ENCODE measurements around the gene MYADM. TPM values are rescaled to one million over a fixed set of nuclear protein-coding genes. Genes with fewer than 3 reads are reported as not detected.

Gene MYADM
- total RNA-seq, 1 donor = 17.4 TPM

GRCh38 chr19:53882391-53883050 is 14.8 kb downstream of the MYADM start:
- peaks cover 58% of the 10 kb centered on the region for H3K27me3 ChIP-seq (ENCODE audit: insufficient read depth, low read length)
- peak; percentile 58 for DNase-seq (ENCODE audit: insufficient read length, low spot score, missing footprints)
- no peaks in the 10 kb centered on the region for H3K36me3 ChIP-seq (ENCODE audit: insufficient read depth, low read length)
- no peaks in the 10 kb centered on the region for H3K9me3 ChIP-seq (ENCODE audit: low read depth, low read length)
- TF ChIP-seq, protein P1, sequence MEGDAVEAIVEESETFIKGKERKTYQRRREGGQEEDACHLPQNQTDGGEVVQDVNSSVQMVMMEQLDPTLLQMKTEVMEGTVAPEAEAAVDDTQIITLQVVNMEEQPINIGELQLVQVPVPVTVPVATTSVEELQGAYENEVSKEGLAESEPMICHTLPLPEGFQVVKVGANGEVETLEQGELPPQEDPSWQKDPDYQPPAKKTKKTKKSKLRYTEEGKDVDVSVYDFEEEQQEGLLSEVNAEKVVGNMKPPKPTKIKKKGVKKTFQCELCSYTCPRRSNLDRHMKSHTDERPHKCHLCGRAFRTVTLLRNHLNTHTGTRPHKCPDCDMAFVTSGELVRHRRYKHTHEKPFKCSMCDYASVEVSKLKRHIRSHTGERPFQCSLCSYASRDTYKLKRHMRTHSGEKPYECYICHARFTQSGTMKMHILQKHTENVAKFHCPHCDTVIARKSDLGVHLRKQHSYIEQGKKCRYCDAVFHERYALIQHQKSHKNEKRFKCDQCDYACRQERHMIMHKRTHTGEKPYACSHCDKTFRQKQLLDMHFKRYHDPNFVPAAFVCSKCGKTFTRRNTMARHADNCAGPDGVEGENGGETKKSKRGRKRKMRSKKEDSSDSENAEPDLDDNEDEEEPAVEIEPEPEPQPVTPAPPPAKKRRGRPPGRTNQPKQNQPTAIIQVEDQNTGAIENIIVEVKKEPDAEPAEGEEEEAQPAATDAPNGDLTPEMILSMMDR (IDR thresholded peaks at IDR 0.05; ENCODE audit: extremely low read depth, low read depth, low read length) = no peak
- no peak overlapping the region for H3K27ac ChIP-seq (ENCODE audit: low read depth, low read length)
- no peak overlapping the region for H2AFZ ChIP-seq (ENCODE audit: low read length)
- no peaks in the 10 kb centered on the region for H3K79me2 ChIP-seq (ENCODE audit: insufficient read depth, low read length)
- peak overlapping the region; percentile 68 for H3K4me2 ChIP-seq (ENCODE audit: insufficient read depth, low read length)
- H3K4me1 ChIP-seq (ENCODE audit: insufficient read depth, low read length) = peaks cover 16% of the 10 kb centered on the region
- no peak overlapping the region for H3K4me3 ChIP-seq (ENCODE audit: insufficient read depth, low read length)
- no peaks in the 10 kb centered on the region for H4K20me1 ChIP-seq (ENCODE audit: insufficient read depth, low read length)

GRCh38 chr19:53883231-53883661 is 15.6 kb downstream of the MYADM start:
- no peak overlapping the region for H3K4me3 ChIP-seq (ENCODE audit: insufficient read depth, low read length)
- H3K27me3 ChIP-seq (ENCODE audit: insufficient read depth, low read length) = peaks cover 58% of the 10 kb centered on the region
- H4K20me1 ChIP-seq (ENCODE audit: insufficient read depth, low read length) = no peaks in the 10 kb centered on the region
- TF ChIP-seq, protein P1 (IDR thresholded peaks at IDR 0.05; ENCODE audit: extremely low read depth, low read depth, low read length) = no peak
- no peaks in the 10 kb centered on the region for H3K36me3 ChIP-seq (ENCODE audit: insufficient read depth, low read length)
- H2AFZ ChIP-seq (ENCODE audit: low read length) = no peak overlapping the region
- H3K79me2 ChIP-seq (ENCODE audit: insufficient read depth, low read length) = no peaks in the 10 kb centered on the region
- peak; percentile 62 for DNase-seq (ENCODE audit: insufficient read length, low spot score, missing footprints)
- H3K4me1 ChIP-seq (ENCODE audit: insufficient read depth, low read length) = peaks cover 16% of the 10 kb centered on the region
- no peak overlapping the region for H3K27ac ChIP-seq (ENCODE audit: low read depth, low read length)
- no peaks in the 10 kb centered on the region for H3K9me3 ChIP-seq (ENCODE audit: low read depth, low read length)
- no peak overlapping the region for H3K4me2 ChIP-seq (ENCODE audit: insufficient read depth, low read length)

GRCh38 chr19:53883741-53884140 is 16.1 kb downstream of the MYADM start:
- Histone ChIP-seq H3K4me2 (ENCODE audit: insufficient read depth, low read length) (no peak overlapping the region), H3K79me2 (ENCODE audit: insufficient read depth, low read length) (no peaks in the 10 kb centered on the region), H3K27me3 (ENCODE audit: insufficient read depth, low read length) (peaks cover 58% of the 10 kb centered on the region), H4K20me1 (ENCODE audit: insufficient read depth, low read length) (no peaks in the 10 kb centered on the region), H3K9me3 (ENCODE audit: low read depth, low read length) (no peaks in the 10 kb centered on the region), H3K36me3 (ENCODE audit: insufficient read depth, low read length) (no peaks in the 10 kb centered on the region), H3K4me3 (ENCODE audit: insufficient read depth, low read length) (no peak overlapping the region), H2AFZ (ENCODE audit: low read length) (no peak overlapping the region), H3K27ac (ENCODE audit: low read depth, low read length) (no peak overlapping the region), H3K4me1 (ENCODE audit: insufficient read depth, low read length) (peaks cover 16% of the 10 kb centered on the region)
- TF ChIP-seq, protein P1 (IDR thresholded peaks at IDR 0.05; ENCODE audit: extremely low read depth, low read depth, low read length) = no peak
- DNase-seq (ENCODE audit: insufficient read length, low spot score, missing footprints) = peak; percentile 18

- H3K36me3 ChIP-seq (ENCODE audit: insufficient read depth, low read length) = no peaks in the 10 kb centered on the region
- DNase-seq (ENCODE audit: insufficient read length, low spot score, missing footprints) = peak; percentile 53
- TF ChIP-seq, protein P1 (IDR thresholded peaks at IDR 0.05; ENCODE audit: extremely low read depth, low read depth, low read length) = no peak
- peaks cover 16% of the 10 kb centered on the region for H3K4me1 ChIP-seq (ENCODE audit: insufficient read depth, low read length)
- no peak overlapping the region for H3K4me2 ChIP-seq (ENCODE audit: insufficient read depth, low read length)
- H3K27me3 ChIP-seq (ENCODE audit: insufficient read depth, low read length) = peaks cover 58% of the 10 kb centered on the region
- no peaks in the 10 kb centered on the region for H3K79me2 ChIP-seq (ENCODE audit: insufficient read depth, low read length)
- no peaks in the 10 kb centered on the region for H3K9me3 ChIP-seq (ENCODE audit: low read depth, low read length)
- H4K20me1 ChIP-seq (ENCODE audit: insufficient read depth, low read length) = no peaks in the 10 kb centered on the region
- H2AFZ ChIP-seq (ENCODE audit: low read length) = no peak overlapping the region
- H3K27ac ChIP-seq (ENCODE audit: low read depth, low read length) = no peak overlapping the region
- H3K4me3 ChIP-seq (ENCODE audit: insufficient read depth, low read length) = no peak overlapping the region
Measured at GRCh38 chr19:53884256-53884655, 16.6 kb downstream of the MYADM start.
